IPS-11a (cell line): Measurements from ENCODE around the gene TMEM248.
"Not testable (repeated sequence)": the region's sequence is repeated elsewhere in the genome, so short reads cannot be mapped to it uniquely, and the experiment has no call there.

ENCODE experiments used
- H3K4me3 ChIP-seq: one replicate; pipeline ENCODE4 v1.5.1; 2013; ENCODE audit warnings: low read depth, low read length, control low read depth

The TMEM248 gene

GRCh38 chr7:66948480-66949109 is 27.6 kb downstream of the TMEM248 start:
- no peak overlapping the region for H3K4me3 ChIP-seq

GRCh38 chr7:66950311-66950710 is 29.3 kb downstream of the TMEM248 start:
- no peak overlapping the region for H3K4me3 ChIP-seq

- H3K4me3 ChIP-seq, result no peak overlapping the region
Measured at GRCh38 chr7:66950763-66951162, 29.7 kb downstream of the TMEM248 start.

GRCh38 chr7:66952343-66953043 is 31.5 kb downstream of the TMEM248 start:
- H3K4me3 ChIP-seq, result no peak overlapping the region

GRCh38 chr7:66953044-66953427 is 32.0 kb downstream of the TMEM248 start:
- no peak overlapping the region for H3K4me3 ChIP-seq

- H3K4me3 ChIP-seq, result no peak overlapping the region
Measured at GRCh38 chr7:66957595-66958290, 36.7 kb downstream of the TMEM248 start.

- H3K4me3 ChIP-seq, result no peak overlapping the region
Measured at GRCh38 chr7:66958538-66959350, 37.7 kb downstream of the TMEM248 start.

GRCh38 chr7:66960192-66960591 is 39.2 kb downstream of the TMEM248 start:
- no peak overlapping the region for H3K4me3 ChIP-seq

- no peak overlapping the region for H3K4me3 ChIP-seq
Measured at GRCh38 chr7:66961096-66961495, 40.1 kb downstream of the TMEM248 start.

- no peak overlapping the region for H3K4me3 ChIP-seq
Measured at GRCh38 chr7:66964411-66964810, 43.4 kb downstream of the TMEM248 start.

- H3K4me3 ChIP-seq, result no peak overlapping the region
Measured at GRCh38 chr7:66967029-66967428, 46.0 kb downstream of the TMEM248 start.

- not testable (repeated sequence) for H3K4me3 ChIP-seq
Measured at GRCh38 chr7:66969001-66969400, 48.0 kb downstream of the TMEM248 start.

GRCh38 chr7:66970310-66970709 is 49.3 kb downstream of the TMEM248 start:
- no peak overlapping the region for H3K4me3 ChIP-seq

GRCh38 chr7:66974986-66975590 is 54.1 kb downstream of the TMEM248 start:
- H3K4me3 ChIP-seq, result no peak overlapping the region

- not testable (repeated sequence) for H3K4me3 ChIP-seq
Measured at GRCh38 chr7:66978312-66978711, 57.3 kb downstream of the TMEM248 start.

GRCh38 chr7:66979013-66979412 is 58.0 kb downstream of the TMEM248 start:
- not testable (repeated sequence) for H3K4me3 ChIP-seq

GRCh38 chr7:66980336-66980735 is 59.3 kb downstream of the TMEM248 start:
- not testable (repeated sequence) for H3K4me3 ChIP-seq

- not testable (repeated sequence) for H3K4me3 ChIP-seq
Measured at GRCh38 chr7:66989552-66989951, 68.5 kb downstream of the TMEM248 start.

GRCh38 chr7:66994051-66994450 is 73.0 kb downstream of the TMEM248 start:
- H3K4me3 ChIP-seq, result not testable (repeated sequence)

GRCh38 chr7:66994691-66995049 is 73.6 kb downstream of the TMEM248 start:
- H3K4me3 ChIP-seq, result peak overlapping the region; percentile 72
